Esophagus muscularis mucosa (tissue), 4 donors: Measurements from ENCODE around the gene MAP3K3. TPM values are rescaled to one million over a fixed set of nuclear protein-coding genes. Genes with fewer than 3 reads are reported as not detected.

ENCODE experiments used
- DNase-seq: peaks from one replicate; pipeline ENCODE4 v3.0.0-alpha.2; 2017; ENCODE audit errors: extremely low spot score
- H3K27ac ChIP-seq, 4 donors: fragments of 200-600 bp; sonication (generic); replicated peaks in 1 of 4; 1 replicate in 3 of 4; 2 replicates in 1 of 4; pipeline ENCODE4 v1.5.1; 2016 to 2019; ENCODE audit warnings: mild to moderate bottlenecking in 1 of 4
- H3K27me3 ChIP-seq, 4 donors: fragments of 200-600 bp; sonication (generic); one replicate each; pipeline versions ENCODE4 v1.5.1 to v1.6.0; 2016 to 2019
- H3K36me3 ChIP-seq, 4 donors: fragments of 200-600 bp; sonication (generic); one replicate each; pipeline ENCODE4 v1.5.1; 2016 to 2019
- H3K4me1 ChIP-seq, 4 donors: fragments of 200-600 bp; sonication (generic); one replicate each; pipeline ENCODE4 v1.5.1; 2016 to 2019
- H3K4me3 ChIP-seq, 4 donors: fragments of 200-600 bp; sonication (generic); 1 replicate in 2 of 4; 2 replicates in 2 of 4; pipeline ENCODE4 v1.5.1; 2016 to 2019; ENCODE audit warnings: mild to moderate bottlenecking in 4 of 4, moderate library complexity in 1 of 4
- H3K9me3 ChIP-seq, 4 donors: fragments of 200-600 bp; sonication (generic); 1 replicate in 3 of 4; 2 replicates in 1 of 4; pipeline ENCODE4 v1.5.1; 2016 to 2019
- CTCF ChIP-seq, 3 experiments: fragments of 200-600 bp in 2 of 3; fragments of 450-650 bp in 1 of 3; sonication (generic) in 2 of 3; IDR thresholded peaks; one replicate each; pipeline ENCODE4 v1.5.1; 2017 to 2019; ENCODE audit warnings: antibody characterized with exemption in 3 of 3, mild to moderate bottlenecking in 2 of 3, moderate library complexity in 1 of 3
- EP300 ChIP-seq: sonication (generic); formaldehyde crosslinking; IDR thresholded peaks from one replicate; pipeline ENCODE4 v1.6.1; 2017; ENCODE audit warnings: antibody characterized with exemption
- POLR2A ChIP-seq: fragments of 450-650 bp; IDR thresholded peaks from one replicate; pipeline ENCODE4 v1.6.1; 2017; ENCODE audit warnings: antibody characterized with exemption, moderate library complexity, mild to moderate bottlenecking, low read depth
- POLR2AphosphoS5 ChIP-seq, 2 donors: sonication (generic); formaldehyde crosslinking; IDR thresholded peaks; one replicate each; pipeline ENCODE4 v1.6.1; 2017; ENCODE audit warnings: antibody characterized with exemption in 2 of 2
- WGBS: methylation state at CpG from one replicate; pipeline ENCODE4 v1.1.5; 2018; 5-methylcytosine and 5-hydroxymethylcytosine counted together
- intact Hi-C: fragments of 100-400 bp; cut with DNase I; formaldehyde crosslinking; loops from one replicate; pipeline ENCODE4 v1.15.1; 2023
- total RNA-seq, 4 donors: library from RNA; depleted of rRNA; stranded (reverse); fragments of >200 nt; gene quantifications; one replicate each; pipeline versions ENCODE4 v1.1.0 to v1.2.1, GENCODE V29; 2016

Gene MAP3K3
- total RNA-seq, 4 donors from 2014 or later = 67.7 to 132 (median 86.6) TPM

DNA sequence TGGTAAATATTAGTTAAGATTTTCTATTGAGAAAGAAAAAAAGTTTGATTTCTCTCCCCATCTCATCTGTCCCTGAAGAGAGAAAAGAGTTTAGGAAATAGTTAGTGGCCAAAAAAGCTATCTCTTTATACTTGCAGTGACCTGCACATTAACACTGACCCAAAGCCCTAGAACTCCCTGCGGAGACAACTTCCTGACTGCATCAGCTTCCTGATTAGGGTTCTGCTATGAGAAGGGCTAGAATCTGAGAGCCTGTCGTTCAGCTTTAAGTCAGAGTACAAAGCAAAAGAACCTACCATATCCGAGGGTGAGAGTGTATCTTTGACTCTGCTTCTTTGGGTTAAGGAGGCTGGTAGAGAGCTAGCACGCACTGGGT, 53.0 kb downstream of the MAP3K3 start:
- Histone ChIP-seq H3K4me3 (peak overlapping the region; percentile 20 to 27 (median 22)), H3K27me3 (no peaks in the 10 kb centered on the region), H3K4me1 (peaks cover 32 to 52% (median 44%) of the 10 kb centered on the region in 4 donors), H3K36me3 (peaks cover 0 to 57% (median 36%) of the 10 kb centered on the region in 4 donors), H3K9me3 (no peaks in the 10 kb centered on the region), H3K27ac (peak overlapping the region; percentile 55 to 74 (median 72))
- intact Hi-C loops = no loop called here
- no peak for DNase-seq
- 31% methylated on average over 4 of the region's 4 CpGs for WGBS
- TF ChIP-seq POLR2AphosphoS5 (IDR thresholded peaks at IDR 0.05) (peak in 1 of 2 donors; percentile 15), POLR2A (no peak), EP300 (no peak), CTCF (IDR thresholded peaks at IDR 0.05) (no peak)

DNA sequence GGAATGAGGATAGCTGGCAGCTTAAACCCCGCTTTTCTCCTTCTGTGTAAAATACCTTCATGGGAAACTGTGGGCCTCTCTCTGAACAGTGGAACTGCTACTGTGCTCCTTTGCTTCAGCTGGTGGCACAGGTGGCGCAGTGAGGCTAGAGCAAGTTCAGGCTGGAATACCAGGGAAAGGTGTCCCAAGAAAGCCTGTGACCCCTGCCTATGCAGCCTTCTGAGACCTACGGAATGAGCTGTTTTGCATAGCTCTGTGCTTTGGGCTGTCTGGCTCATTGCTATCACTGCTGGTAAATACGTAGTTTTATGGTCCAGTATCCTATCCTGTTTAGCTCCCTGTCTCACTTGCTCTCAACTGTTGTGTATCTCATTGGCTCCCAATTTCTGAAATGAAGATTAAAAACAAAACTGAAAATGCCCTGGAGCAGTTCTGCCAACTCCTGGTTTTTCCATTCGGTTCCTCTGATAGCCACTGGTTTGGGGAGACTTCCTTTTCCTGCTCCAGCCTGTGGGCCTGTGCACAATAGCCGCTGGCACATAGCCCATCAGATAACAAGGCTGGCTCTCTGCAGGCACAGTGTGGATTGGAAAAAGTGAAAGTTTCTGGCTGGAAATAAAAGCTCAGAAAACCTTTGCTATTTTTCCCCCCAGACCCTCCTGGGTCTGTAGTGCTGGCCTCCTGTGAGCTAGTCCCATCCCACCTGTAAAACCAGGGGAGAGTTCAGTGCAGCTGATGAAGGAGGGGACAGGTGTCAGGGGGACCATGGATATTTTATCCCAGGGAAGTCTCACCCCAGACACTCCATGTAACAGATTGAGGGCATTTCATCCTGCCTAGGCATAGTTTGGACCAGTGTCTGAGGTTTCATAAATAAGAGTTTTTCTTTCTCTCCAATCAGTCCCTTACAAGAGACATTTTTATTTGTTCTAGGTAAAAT, 53.7 kb downstream of the MAP3K3 start:
- DNase-seq = no peak
- intact Hi-C loops = no loop called here
- TF ChIP-seq POLR2A = no peak
- TF ChIP-seq CTCF (IDR thresholded peaks at IDR 0.05) = no peak
- TF ChIP-seq POLR2AphosphoS5 (IDR thresholded peaks at IDR 0.05) = peak; percentile 57 to 73
- no peak for TF ChIP-seq EP300
- H3K36me3 ChIP-seq = peaks cover 0 to 51% (median 36%) of the 10 kb centered on the region in 4 donors
- 39% methylated on average over 6 of the region's 6 CpGs for WGBS
- H3K4me1 ChIP-seq = peaks cover 32 to 59% (median 46%) of the 10 kb centered on the region in 4 donors
- H3K9me3 ChIP-seq = no peaks in the 10 kb centered on the region
- H3K4me3 ChIP-seq = peak overlapping the region; percentile 20 to 27 (median 22)
- H3K27ac ChIP-seq = peak overlapping the region; percentile 55 to 74 (median 72)
- no peaks in the 10 kb centered on the region for H3K27me3 ChIP-seq

DNA sequence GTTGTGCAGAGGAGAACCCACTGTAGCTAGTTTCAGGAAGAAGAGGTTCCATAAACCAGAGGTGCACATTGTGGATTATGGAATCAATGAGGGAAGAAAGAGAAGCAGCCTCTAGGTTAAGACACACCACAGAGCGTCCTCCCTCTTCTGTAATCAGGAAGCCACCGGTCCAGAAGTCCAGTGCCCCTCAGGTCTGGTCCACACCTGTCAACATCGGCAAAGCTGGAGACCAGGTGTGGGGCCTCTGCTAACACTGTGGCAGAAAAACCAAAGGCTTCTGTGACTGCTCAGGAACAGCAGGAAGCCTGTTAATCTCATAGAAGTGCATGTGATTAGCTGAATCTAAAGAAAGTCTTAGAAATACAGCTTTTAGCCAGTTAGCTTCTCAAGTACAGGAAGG, 54.4 kb downstream of the MAP3K3 start:
- intact Hi-C loops = no loop called here
- Histone ChIP-seq H3K9me3 (no peaks in the 10 kb centered on the region), H3K36me3 (peaks cover 0 to 52% (median 40%) of the 10 kb centered on the region in 4 donors), H3K27me3 (no peaks in the 10 kb centered on the region), H3K4me1 (peaks cover 38 to 63% (median 53%) of the 10 kb centered on the region in 4 donors), H3K4me3 (peak overlapping the region in 1 of 4 donors; percentile 5), H3K27ac (peak overlapping the region; percentile 55 to 74 (median 72))
- TF ChIP-seq EP300 (no peak), POLR2AphosphoS5 (IDR thresholded peaks at IDR 0.05) (no peak), POLR2A (no peak), CTCF (IDR thresholded peaks at IDR 0.05) (no peak)
- DNase-seq = no peak
- 60% methylated on average over 3 of the region's 3 CpGs for WGBS

DNA sequence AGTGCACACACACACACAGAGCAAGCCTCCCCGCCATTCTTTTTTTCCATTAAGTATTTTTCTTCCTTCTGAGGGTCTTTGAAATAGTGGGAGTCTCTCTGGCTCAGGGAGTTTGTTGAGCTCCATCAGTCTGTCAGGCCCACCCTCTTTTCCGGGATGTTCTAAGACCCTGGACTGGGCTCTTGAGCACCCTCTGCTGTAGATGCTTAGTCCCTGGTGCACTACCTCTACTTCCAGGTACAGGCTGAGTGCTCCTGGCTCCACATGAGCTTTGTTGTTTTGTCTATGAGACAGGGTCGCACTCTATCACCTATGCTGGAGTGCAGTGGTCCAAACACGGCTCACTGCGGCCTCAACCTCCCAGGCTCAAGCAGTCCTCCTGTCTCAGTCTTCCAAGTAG, 57.0 kb downstream of the MAP3K3 start:
- TF ChIP-seq POLR2A = no peak
- no peak for TF ChIP-seq POLR2AphosphoS5 (IDR thresholded peaks at IDR 0.05)
- TF ChIP-seq EP300 = no peak
- no peak for TF ChIP-seq CTCF (IDR thresholded peaks at IDR 0.05)
- peaks cover 44 to 71% (median 64%) of the 10 kb centered on the region in 4 donors for H3K4me1 ChIP-seq
- 97% methylated on average over 4 of the region's 5 CpGs for WGBS
- no peak for DNase-seq
- intact Hi-C loops = no loop called here
- no peak overlapping the region for H3K27ac ChIP-seq
- no peaks in the 10 kb centered on the region for H3K27me3 ChIP-seq
- H3K36me3 ChIP-seq = peaks cover 18 to 59% (median 48%) of the 10 kb centered on the region in 4 donors
- H3K4me3 ChIP-seq = no peak overlapping the region
- no peaks in the 10 kb centered on the region for H3K9me3 ChIP-seq
